AG04449 (cell line): ENCODE results near the gene WWC2.

Experiments
- CTCF ChIA-PET: fragments of 350-600 bp; formaldehyde crosslinking; extraction: SDS; loops from one replicate; lab custom pipeline; 2021; ENCODE audit warnings: antibody characterized with exemption; lab: Yijun Ruan, JAX
- POLR2A ChIA-PET: fragments of 400-600, 350-600 bp; formaldehyde crosslinking; extraction: SDS; loops from one replicate; lab custom pipeline; 2020; ENCODE audit warnings: antibody characterized with exemption, inconsistent platforms; lab: Yijun Ruan, JAX
- DNase-seq: peaks from one replicate; pipeline ENCODE4 v3.0.0-alpha.2; 2010; ENCODE audit warnings: low read depth, low spot score
- H3K4me3 ChIP-seq: 2 replicates; pipeline ENCODE4 v1.5.1; 2011; ENCODE audit warnings: low read depth, mild to moderate bottlenecking, control low read depth, low read length
- TF ChIP-seq, protein P1 (sequence below): IDR thresholded peaks from one replicate; pipeline ENCODE4 v1.5.1; 2011; ENCODE audit warnings: mild to moderate bottlenecking, moderate library complexity, low read length, control low read depth, inconsistent platforms; ENCODE audit not compliant: insufficient read depth; ENCODE audit errors: missing control alignments

Gene WWC2

DNA sequence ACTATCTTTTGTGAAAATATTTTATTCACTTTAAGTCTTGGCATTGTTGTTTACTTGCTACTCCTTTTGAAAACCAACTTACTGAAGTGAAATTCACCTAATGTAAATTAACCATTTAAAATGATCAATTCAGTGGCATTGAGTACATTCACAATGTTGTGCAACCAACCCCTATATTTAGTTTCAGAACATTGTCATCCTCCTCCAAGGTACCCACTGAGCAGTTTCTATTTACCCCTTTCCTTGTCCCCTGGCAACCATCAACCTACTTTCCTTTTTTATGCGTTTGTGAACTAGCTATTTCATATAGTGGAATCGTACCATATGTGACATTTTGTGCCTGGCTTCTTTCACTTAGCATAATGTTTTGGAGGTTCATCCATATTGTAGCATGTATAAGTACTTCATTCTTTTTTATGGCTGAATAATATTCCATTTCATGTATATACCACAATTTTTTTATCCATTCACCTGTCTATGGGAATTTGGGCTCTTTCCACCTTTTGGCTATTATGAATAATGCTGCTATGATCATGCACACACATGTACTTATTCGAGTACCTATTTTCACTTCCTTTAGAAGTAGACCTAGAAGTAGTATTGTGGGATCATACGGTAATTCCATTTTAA is 85.0 kb downstream of the WWC2 start:
- CTCF ChIA-PET: no interaction called here
- POLR2A ChIA-PET: no interaction called here
- TF ChIP-seq, protein P1, sequence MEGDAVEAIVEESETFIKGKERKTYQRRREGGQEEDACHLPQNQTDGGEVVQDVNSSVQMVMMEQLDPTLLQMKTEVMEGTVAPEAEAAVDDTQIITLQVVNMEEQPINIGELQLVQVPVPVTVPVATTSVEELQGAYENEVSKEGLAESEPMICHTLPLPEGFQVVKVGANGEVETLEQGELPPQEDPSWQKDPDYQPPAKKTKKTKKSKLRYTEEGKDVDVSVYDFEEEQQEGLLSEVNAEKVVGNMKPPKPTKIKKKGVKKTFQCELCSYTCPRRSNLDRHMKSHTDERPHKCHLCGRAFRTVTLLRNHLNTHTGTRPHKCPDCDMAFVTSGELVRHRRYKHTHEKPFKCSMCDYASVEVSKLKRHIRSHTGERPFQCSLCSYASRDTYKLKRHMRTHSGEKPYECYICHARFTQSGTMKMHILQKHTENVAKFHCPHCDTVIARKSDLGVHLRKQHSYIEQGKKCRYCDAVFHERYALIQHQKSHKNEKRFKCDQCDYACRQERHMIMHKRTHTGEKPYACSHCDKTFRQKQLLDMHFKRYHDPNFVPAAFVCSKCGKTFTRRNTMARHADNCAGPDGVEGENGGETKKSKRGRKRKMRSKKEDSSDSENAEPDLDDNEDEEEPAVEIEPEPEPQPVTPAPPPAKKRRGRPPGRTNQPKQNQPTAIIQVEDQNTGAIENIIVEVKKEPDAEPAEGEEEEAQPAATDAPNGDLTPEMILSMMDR: no peak
- H3K4me3 ChIP-seq: no peak overlapping the region
- no peak for DNase-seq

DNA sequence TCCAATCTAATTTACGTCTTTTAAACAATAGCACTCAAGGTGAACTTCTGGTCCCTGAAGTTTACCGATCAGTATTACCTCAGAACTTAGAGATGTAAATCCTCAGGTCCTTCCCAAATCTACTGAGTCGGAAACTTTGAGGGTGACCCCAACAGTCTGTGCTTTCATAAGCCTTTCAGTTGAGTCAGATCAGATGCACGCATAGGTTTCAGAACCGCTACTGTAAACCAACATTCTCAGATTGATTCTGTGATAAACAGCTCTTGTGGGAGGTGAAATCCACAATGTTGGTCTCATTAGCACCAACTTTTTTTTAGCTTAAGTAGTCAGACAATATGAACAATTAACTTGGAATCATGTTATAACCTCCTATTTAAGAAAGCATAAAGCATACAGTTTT is 86.0 kb downstream of the WWC2 start:
- ChIA-PET POLR2A (no interaction called here), CTCF (no interaction called here)
- TF ChIP-seq, protein P1: no peak
- DNase-seq: no peak
- no peak overlapping the region for H3K4me3 ChIP-seq

DNA sequence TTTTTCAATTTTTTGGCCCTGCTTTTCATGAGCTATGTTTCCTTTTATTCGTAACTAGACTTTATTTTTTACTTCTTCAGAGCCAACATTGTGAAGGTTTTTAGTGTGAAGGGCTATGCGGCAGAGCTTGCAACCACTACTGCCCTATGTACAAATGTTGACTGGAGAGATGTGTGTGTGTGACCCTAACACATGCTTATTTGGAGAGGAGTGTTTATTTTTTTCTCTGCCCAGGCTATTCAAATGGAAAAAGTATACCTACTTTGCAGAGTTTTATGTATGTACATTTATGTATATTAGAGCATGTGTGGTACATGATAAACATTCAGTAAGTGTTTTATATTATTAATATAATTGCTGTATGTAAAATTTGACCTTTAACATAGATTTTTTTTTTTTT is 86.5 kb downstream of the WWC2 start:
- CTCF ChIA-PET: no interaction called here
- POLR2A ChIA-PET: no interaction called here

DNA sequence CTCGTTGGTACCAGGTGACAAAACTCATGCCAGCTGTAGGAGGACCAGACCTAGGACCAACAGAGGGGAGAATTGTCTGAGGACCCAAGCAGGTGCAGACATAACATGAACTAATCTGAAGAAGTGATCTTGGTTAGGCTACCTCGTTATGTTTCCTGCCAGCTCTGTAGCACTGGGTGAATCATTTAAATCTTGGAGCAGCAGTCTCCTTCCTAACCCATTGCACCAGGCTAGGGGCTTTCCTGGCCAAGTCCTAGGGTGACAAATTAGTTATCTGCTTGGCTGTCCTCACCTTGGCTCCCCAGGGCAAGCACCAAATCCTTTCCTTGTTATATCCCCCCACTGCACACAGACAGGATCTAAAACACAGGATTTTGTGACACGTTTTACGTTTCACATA is 87.8 kb downstream of the WWC2 start:
- POLR2A ChIA-PET: no interaction called here
- H3K4me3 ChIP-seq: no peak overlapping the region
- CTCF ChIA-PET: no interaction called here
- DNase-seq: no peak
- TF ChIP-seq, protein P1: no peak

More for the DNA sequence above, 86.5 kb downstream of the WWC2 start:
- DNase-seq: no peak
- TF ChIP-seq, protein P1: no peak
- no peak overlapping the region for H3K4me3 ChIP-seq

DNA sequence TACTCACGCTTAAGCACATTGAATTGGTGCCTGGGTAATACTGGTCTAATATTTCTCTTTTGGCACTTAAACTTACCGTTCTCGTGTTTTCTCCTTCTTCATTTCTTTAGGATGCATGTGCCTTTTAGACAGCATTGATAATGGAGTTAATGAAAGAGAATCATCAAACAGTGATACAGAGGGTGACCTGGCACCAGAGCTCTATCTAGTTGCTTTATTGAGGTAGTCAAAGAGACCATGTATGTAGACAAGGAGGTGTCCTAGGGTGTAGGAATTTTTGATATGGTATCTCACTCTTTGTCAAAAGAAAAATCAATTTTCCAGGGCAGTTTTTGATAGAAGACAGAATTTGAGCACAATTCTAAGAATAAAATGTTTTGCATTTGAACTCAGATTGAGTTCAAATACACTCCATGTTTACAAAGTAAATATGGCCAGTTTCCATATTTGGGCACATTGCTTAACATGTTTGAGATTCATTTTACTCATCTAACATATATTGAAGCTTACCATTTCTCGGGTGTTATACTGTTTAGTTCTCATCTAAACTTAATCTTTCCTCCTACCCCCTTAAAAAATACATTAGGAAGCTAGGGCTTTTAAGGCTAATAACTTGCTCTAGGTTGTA is 92.0 kb downstream of the WWC2 start:
- CTCF ChIA-PET: interaction anchor here (1.0 kb wide), 1 partner anchor 71 kb away, joined by 4 read pairs; no protein-coding TSS in a partner anchor
- TF ChIP-seq, protein P1: no peak
- no peak overlapping the region for H3K4me3 ChIP-seq
- DNase-seq: no peak
- POLR2A ChIA-PET: no interaction called here

DNA sequence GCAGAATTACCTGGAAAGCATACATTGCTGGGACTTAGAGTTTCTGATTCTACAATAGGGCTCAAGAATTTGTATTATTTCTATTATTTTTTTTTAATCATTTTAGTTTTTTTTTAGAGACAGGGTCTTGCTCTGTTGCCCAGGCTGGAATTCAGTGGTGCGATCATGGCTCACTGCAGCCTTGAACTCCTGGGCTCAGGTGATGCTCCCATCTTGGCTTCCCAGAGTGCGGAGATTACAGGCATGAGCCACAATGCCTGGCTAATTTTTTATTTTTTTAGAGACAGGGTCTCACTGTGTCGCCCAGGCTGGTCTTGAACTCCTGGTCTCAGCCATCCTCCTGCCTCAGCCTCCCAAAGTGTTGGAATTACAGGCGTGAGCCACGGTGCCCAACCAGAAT is 92.6 kb downstream of the WWC2 start:
- no peak for DNase-seq
- ChIA-PET CTCF (no interaction called here), POLR2A (no interaction called here)
- no peak overlapping the region for H3K4me3 ChIP-seq
- TF ChIP-seq, protein P1: no peak
